ENCODE measurements around the gene SVIL. TPM values are rescaled to one million over a fixed set of nuclear protein-coding genes. Genes with fewer than 3 reads are reported as not detected.
A peak's percentile ranks its signal among the peaks of the same experiment; 100 is the strongest.
"Not testable (repeated sequence)": the region's sequence is repeated elsewhere in the genome, so short reads cannot be mapped to it uniquely, and the experiment has no call there.

SVIL gene
- total and polyA plus RNA-seq, 7 donors: 70.6 to 1,728 (median 792) TPM

- H3K27ac ChIP-seq: peak overlapping the region; percentile 63
Observed at GRCh38 chr10:29514306-29514705, 120.5 kb downstream of the SVIL start.

GRCh38 chr10:29512425-29512974 lies 122.3 kb downstream of the SVIL start:
- TF ChIP-seq, protein P1, sequence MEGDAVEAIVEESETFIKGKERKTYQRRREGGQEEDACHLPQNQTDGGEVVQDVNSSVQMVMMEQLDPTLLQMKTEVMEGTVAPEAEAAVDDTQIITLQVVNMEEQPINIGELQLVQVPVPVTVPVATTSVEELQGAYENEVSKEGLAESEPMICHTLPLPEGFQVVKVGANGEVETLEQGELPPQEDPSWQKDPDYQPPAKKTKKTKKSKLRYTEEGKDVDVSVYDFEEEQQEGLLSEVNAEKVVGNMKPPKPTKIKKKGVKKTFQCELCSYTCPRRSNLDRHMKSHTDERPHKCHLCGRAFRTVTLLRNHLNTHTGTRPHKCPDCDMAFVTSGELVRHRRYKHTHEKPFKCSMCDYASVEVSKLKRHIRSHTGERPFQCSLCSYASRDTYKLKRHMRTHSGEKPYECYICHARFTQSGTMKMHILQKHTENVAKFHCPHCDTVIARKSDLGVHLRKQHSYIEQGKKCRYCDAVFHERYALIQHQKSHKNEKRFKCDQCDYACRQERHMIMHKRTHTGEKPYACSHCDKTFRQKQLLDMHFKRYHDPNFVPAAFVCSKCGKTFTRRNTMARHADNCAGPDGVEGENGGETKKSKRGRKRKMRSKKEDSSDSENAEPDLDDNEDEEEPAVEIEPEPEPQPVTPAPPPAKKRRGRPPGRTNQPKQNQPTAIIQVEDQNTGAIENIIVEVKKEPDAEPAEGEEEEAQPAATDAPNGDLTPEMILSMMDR (IDR thresholded peaks at IDR 0.05): no peak
- WGBS, 3 donors: 72 to 91% (median 78%) methylated on average over 10 of the region's 10 CpGs
- intact Hi-C loops (cut with DNase I): no loop called here

More at GRCh38 chr10:29514306-29514705, 120.5 kb downstream of the SVIL start:
- Histone ChIP-seq H3K9me3 (no peaks in the 10 kb centered on the region), H3K27me3 (ENCODE audit: insufficient read depth in 3 of 3, low read length in 2 of 3) (no peaks in the 10 kb centered on the region), H3K4me1 (peaks cover 62% of the 10 kb centered on the region), H3K36me3 (ENCODE audit: insufficient read depth in 1 of 2, low read depth in 1 of 2) (peaks cover 0 to 89% of the 10 kb centered on the region in 2 donors), H3K4me3 (no peak overlapping the region)
- DNase-seq (no peak), ATAC-seq (no peak)
- TF ChIP-seq, protein P1 (IDR thresholded peaks at IDR 0.05): no peak
- intact Hi-C loops (cut with DNase I): no loop called here
- 50 to 78% (median 54%) methylated on average over 9 of the region's 9 CpGs for WGBS, 3 donors

DNA sequence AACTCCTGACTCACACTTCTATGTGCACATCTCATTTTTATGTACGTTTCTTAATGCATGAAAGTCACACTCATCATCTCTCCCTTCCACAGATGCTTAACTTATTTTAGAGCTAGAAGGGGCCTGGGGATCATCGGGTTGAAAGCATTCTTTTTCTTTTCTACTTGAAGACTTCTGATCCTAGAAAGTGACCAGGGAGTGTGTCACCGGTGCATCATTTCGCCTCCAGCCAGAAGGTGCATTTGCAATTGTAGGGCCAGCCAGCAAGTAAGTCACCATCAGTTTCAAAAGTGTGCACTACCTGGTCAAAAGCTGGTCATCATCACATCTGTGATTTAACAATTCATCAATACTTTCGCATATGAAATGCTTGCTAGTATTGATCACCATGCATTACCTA lies 123.0 kb downstream of the SVIL start:
- Histone ChIP-seq H3K27ac (peak overlapping the region; percentile 63), H3K36me3 (ENCODE audit: insufficient read depth in 1 of 2, low read depth in 1 of 2) (peaks cover 0 to 85% of the 10 kb centered on the region in 2 donors), H3K4me1 (peaks cover 43% of the 10 kb centered on the region)
- WGBS, 3 donors: 62 to 69% (median 62%) methylated on average over 5 of the region's 5 CpGs
- DNase-seq; H3K27me3 ChIP-seq (ENCODE audit: insufficient read depth in 3 of 3, low read length in 2 of 3); H3K9me3 ChIP-seq; H3K4me3 ChIP-seq; ATAC-seq; intact Hi-C loops (cut with DNase I): not testable (repeated sequence)

More at GRCh38 chr10:29512425-29512974, 122.3 kb downstream of the SVIL start:
- Histone ChIP-seq H3K4me1 (peaks cover 50% of the 10 kb centered on the region), H3K4me3 (no peak overlapping the region), H3K27me3 (ENCODE audit: insufficient read depth in 3 of 3, low read length in 2 of 3) (no peaks in the 10 kb centered on the region), H3K27ac (peak overlapping the region; percentile 63), H3K36me3 (ENCODE audit: insufficient read depth in 1 of 2, low read depth in 1 of 2) (peaks cover 0 to 87% of the 10 kb centered on the region in 2 donors), H3K9me3 (no peaks in the 10 kb centered on the region)
- DNase-seq (no peak), ATAC-seq (no peak)

DNA sequence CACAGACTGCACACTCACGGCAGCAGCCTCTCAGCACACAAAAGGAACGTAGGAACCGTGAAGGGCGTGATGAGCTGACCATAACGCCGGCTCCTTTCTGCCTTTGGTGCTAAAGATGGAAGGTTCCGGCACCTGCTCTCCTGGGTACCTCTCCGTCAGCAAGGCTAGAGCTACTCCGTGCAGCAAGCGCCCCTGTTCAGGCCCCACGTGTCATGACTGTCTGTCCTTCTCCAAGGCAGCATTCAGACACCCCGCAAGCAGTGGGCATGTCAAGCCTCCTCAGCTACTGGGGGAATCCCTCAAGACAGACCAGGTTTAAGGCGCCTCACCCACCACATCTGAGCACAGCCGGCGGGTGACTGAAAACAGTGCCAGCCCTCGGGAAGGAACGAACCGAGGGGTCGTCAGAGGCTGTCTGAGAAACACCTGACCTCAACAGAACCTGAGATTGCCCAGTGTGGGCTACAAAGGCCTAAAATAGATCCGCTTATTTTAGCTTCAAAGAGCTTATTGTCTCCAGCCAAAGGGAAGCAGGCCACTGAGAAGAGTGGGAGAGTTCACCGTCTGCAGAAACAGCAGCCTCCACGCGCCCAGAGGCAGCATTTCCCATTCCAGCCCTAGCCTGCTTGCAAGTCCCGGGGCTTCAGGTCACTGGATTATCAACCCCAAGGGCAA lies 124.2 kb downstream of the SVIL start:
- H3K4me1 ChIP-seq: peaks cover 32% of the 10 kb centered on the region
- DNase-seq; H3K4me3 ChIP-seq; H3K9me3 ChIP-seq; H3K27ac ChIP-seq; intact Hi-C loops (cut with DNase I); H3K27me3 ChIP-seq (ENCODE audit: insufficient read depth in 3 of 3, low read length in 2 of 3): not testable (repeated sequence)
- peak in 3 of 4 donors; percentile 10 to 31 (median 13) for ATAC-seq
- 51 to 77% (median 68%) methylated on average over 10 to 15 of the region's 24 CpGs for WGBS, 3 donors
- H3K36me3 ChIP-seq (ENCODE audit: insufficient read depth in 1 of 2, low read depth in 1 of 2): peaks cover 0 to 82% of the 10 kb centered on the region in 2 donors

- no peak for DNase-seq
- 26 to 44% (median 34%) methylated on average over 13 of the region's 13 CpGs for whole genome bisulfite sequencing, 3 donors
- H3K36me3 ChIP-seq (ENCODE audit: insufficient read depth in 1 of 2, low read depth in 1 of 2): peaks cover 0 to 80% of the 10 kb centered on the region in 2 donors
- no peaks in the 10 kb centered on the region for H3K9me3 ChIP-seq
- intact Hi-C loops (cut with DNase I): no loop called here
- peak; percentile 28 to 62 (median 45) for ATAC-seq
- H3K27ac ChIP-seq: peak overlapping the region; percentile 7
- no peaks in the 10 kb centered on the region for H3K27me3 ChIP-seq (ENCODE audit: insufficient read depth in 3 of 3, low read length in 2 of 3)
- no peak overlapping the region for H3K4me3 ChIP-seq
- peaks cover 22% of the 10 kb centered on the region for H3K4me1 ChIP-seq
- TF ChIP-seq, protein P1 (IDR thresholded peaks at IDR 0.05): no peak
Observed at GRCh38 chr10:29508554-29509244, 126.1 kb downstream of the SVIL start.

- Histone ChIP-seq H3K4me1 (peaks cover 24% of the 10 kb centered on the region), H3K36me3 (ENCODE audit: insufficient read depth in 1 of 2, low read depth in 1 of 2) (peaks cover 0 to 79% of the 10 kb centered on the region in 2 donors)
- H3K4me3 ChIP-seq; ATAC-seq; H3K9me3 ChIP-seq; H3K27ac ChIP-seq; intact Hi-C loops (cut with DNase I); H3K27me3 ChIP-seq (ENCODE audit: insufficient read depth in 3 of 3, low read length in 2 of 3); DNase-seq: not testable (repeated sequence)
- WGBS, 3 donors: 56 to 95% (median 69%) methylated on average over 2 of the region's 4 CpGs
Observed at GRCh38 chr10:29507750-29508149, 127.0 kb downstream of the SVIL start.

DNA sequence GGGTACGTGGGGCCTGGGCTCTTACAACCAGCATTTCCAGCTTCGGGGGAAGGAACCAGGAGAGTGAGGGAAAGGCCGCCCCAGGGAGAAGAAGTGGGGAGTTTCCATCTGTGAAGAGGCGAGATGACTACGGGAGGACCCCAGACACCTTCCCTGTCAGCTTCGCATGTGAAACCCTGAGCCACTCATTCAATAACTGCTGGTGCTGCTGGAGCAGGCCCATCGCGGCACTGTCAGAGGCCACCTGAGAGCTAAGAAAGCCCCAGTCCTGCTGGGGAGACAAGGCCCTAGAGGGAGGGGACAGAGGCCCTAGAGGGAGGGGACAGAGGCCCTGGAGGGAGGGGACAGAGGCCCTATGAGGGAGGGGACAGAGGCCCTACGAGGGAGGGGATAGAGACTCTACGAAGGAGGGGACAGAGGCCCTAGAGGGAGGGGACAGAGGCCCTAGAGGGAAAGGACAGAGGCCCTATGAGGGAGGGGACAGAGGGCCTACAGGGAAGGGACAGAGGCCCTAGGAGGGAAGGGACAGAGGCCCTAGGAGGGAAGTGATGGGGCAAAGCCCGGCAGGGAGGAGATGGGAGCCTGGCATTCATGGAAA lies 128.3 kb downstream of the SVIL start:
- Histone ChIP-seq H3K4me1 (peaks cover 11% of the 10 kb centered on the region), H3K27ac (peak overlapping the region; percentile 2), H3K36me3 (ENCODE audit: insufficient read depth in 1 of 2, low read depth in 1 of 2) (peaks cover 0 to 72% of the 10 kb centered on the region in 2 donors)
- H3K9me3 ChIP-seq; H3K27me3 ChIP-seq (ENCODE audit: insufficient read depth in 3 of 3, low read length in 2 of 3); H3K4me3 ChIP-seq; intact Hi-C loops (cut with DNase I); DNase-seq: not testable (repeated sequence)
- 83 to 92% (median 87%) methylated on average over 8 of the region's 11 CpGs for WGBS, 3 donors
- ATAC-seq: peak in 1 of 4 donors; percentile 7

Data from psoas muscle (tissue), 8 donors.